ENCODE results near the gene EVC2. TPM values are rescaled to one million over a fixed set of nuclear protein-coding genes. Genes with fewer than 3 reads are reported as not detected.

The EVC2 gene
- total RNA-seq, 3 donors from 2014 or later: 16.0 to 19.5 (median 17.7) TPM

DNA sequence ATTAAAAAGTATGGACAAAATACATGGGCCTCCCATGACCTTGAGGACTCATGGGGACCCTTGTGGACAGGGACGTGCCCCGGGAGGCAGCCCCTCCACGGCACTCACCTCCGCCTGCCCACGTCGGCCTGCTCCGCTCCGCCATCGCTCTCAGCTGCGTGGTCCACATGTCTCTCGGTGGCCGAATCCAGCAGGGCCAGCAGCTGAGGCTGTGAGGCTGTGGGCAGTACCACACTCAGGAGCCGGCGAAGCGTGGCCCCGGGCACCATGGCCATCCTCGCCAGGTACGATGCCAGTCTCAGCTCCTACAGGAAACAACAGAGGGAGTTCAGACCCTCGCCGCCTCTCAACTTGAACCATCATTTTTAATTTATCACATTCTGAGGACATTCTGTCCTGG, 140.0 kb downstream of the EVC2 start:
- no peak for DNase-seq (ENCODE audit: low spot score in 2 of 2)
- TF ChIP-seq POLR2A (IDR thresholded peaks at IDR 0.05) (no peak), POLR2AphosphoS5 (IDR thresholded peaks at IDR 0.05) (no peak)
- TF ChIP-seq, protein P1, sequence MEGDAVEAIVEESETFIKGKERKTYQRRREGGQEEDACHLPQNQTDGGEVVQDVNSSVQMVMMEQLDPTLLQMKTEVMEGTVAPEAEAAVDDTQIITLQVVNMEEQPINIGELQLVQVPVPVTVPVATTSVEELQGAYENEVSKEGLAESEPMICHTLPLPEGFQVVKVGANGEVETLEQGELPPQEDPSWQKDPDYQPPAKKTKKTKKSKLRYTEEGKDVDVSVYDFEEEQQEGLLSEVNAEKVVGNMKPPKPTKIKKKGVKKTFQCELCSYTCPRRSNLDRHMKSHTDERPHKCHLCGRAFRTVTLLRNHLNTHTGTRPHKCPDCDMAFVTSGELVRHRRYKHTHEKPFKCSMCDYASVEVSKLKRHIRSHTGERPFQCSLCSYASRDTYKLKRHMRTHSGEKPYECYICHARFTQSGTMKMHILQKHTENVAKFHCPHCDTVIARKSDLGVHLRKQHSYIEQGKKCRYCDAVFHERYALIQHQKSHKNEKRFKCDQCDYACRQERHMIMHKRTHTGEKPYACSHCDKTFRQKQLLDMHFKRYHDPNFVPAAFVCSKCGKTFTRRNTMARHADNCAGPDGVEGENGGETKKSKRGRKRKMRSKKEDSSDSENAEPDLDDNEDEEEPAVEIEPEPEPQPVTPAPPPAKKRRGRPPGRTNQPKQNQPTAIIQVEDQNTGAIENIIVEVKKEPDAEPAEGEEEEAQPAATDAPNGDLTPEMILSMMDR (IDR thresholded peaks at IDR 0.05): no peak
- Histone ChIP-seq H3K9me3 (peaks cover 0 to 13% of the 10 kb centered on the region in 2 donors), H3K4me1 (peaks cover 0 to 6% of the 10 kb centered on the region in 2 donors), H3K27ac (no peak overlapping the region), H3K4me3 (no peak overlapping the region), H3K36me3 (peaks cover 1% of the 10 kb centered on the region), H3K27me3 (no peaks in the 10 kb centered on the region)
- intact Hi-C loops (cut with DNase I; ENCODE audit: low total_unique reads): no loop called here

DNA sequence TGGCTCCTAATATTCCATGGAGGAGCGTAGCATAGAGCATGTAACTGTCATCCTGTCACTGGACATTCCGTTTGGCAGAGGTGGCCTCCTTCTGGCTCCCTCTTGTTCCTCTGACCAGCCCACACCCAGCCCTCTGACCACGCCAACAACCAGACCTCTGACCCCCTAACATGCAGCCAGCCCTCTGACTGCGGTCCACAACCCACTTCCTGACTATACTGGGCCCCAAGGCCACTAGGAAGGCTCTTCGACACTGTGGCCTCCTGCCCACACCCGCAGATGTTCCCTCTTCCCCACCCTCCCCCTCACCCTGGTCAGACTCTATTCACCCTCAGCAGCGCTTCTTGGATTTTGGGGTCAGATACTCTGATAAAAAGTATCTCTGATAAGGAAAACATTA, 141.4 kb downstream of the EVC2 start:
- H3K36me3 ChIP-seq: no peaks in the 10 kb centered on the region
- no peak overlapping the region for H3K4me3 ChIP-seq
- TF ChIP-seq, protein P1 (IDR thresholded peaks at IDR 0.05): no peak
- TF ChIP-seq POLR2A (IDR thresholded peaks at IDR 0.05) (no peak), POLR2AphosphoS5 (IDR thresholded peaks at IDR 0.05) (no peak)
- peaks cover 0 to 6% of the 10 kb centered on the region in 2 donors for H3K4me1 ChIP-seq
- H3K27ac ChIP-seq: no peak overlapping the region
- no peaks in the 10 kb centered on the region for H3K9me3 ChIP-seq
- no peaks in the 10 kb centered on the region for H3K27me3 ChIP-seq
- intact Hi-C loops (cut with DNase I; ENCODE audit: low total_unique reads): no loop called here
- no peak for DNase-seq (ENCODE audit: low spot score in 2 of 2)

DNA sequence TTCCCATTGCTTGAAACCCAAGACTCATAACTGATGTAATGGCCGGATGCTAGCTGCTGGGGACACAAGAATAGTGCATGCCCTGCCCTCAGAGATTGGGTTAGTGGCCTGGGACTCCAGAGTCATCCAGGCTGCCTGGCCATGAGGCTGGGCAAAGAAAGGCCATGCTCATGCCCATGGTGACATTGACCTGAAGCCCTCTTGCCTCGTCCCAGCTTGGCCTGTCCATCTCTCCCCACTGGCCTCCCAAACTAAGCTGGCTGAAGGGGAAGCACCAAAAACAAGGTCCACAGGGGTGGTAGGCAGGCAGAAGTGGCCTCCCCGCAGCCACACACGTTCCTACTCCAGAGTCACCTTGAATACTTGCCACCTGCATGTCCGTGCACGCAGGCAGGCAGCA, 141.8 kb downstream of the EVC2 start:
- no peak for DNase-seq (ENCODE audit: low spot score in 2 of 2)
- intact Hi-C loops (cut with DNase I; ENCODE audit: low total_unique reads): no loop called here
- no peaks in the 10 kb centered on the region for H3K36me3 ChIP-seq
- H3K27me3 ChIP-seq: no peaks in the 10 kb centered on the region
- H3K4me1 ChIP-seq: peaks cover 0 to 1% of the 10 kb centered on the region in 2 donors
- TF ChIP-seq POLR2AphosphoS5 (IDR thresholded peaks at IDR 0.05): no peak
- TF ChIP-seq, protein P1 (IDR thresholded peaks at IDR 0.05): no peak
- TF ChIP-seq POLR2A (IDR thresholded peaks at IDR 0.05): no peak
- no peak overlapping the region for H3K4me3 ChIP-seq
- no peak overlapping the region for H3K27ac ChIP-seq
- no peaks in the 10 kb centered on the region for H3K9me3 ChIP-seq

DNA sequence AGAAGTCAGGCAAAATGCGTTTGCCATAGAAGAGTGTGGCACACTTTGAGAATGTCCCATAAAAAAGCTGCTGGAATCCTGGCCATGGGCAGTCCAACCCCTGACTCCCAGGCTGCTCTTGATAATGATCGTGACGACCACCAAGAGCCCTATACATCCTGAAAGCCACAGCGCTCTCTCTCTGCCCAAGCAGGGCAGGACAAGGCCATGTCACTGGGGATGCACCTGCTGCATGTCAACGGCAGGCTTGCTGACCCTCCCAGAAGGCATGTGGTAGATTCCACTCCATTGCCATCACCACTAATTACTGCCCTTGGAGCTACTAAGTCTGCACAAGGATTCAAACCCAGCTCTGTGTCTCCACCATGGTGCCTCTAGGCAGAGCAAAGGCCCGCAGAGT, 144.5 kb downstream of the EVC2 start:
- TF ChIP-seq, protein P1 (IDR thresholded peaks at IDR 0.05): no peak
- TF ChIP-seq POLR2AphosphoS5 (IDR thresholded peaks at IDR 0.05) (no peak), POLR2A (IDR thresholded peaks at IDR 0.05) (no peak)
- Histone ChIP-seq H3K9me3 (no peaks in the 10 kb centered on the region), H3K4me3 (no peak overlapping the region), H3K27ac (no peak overlapping the region), H3K27me3 (no peaks in the 10 kb centered on the region), H3K36me3 (no peaks in the 10 kb centered on the region), H3K4me1 (no peaks in the 10 kb centered on the region)
- intact Hi-C loops (cut with DNase I; ENCODE audit: low total_unique reads): no loop called here
- no peak for DNase-seq (ENCODE audit: low spot score in 2 of 2)

DNA sequence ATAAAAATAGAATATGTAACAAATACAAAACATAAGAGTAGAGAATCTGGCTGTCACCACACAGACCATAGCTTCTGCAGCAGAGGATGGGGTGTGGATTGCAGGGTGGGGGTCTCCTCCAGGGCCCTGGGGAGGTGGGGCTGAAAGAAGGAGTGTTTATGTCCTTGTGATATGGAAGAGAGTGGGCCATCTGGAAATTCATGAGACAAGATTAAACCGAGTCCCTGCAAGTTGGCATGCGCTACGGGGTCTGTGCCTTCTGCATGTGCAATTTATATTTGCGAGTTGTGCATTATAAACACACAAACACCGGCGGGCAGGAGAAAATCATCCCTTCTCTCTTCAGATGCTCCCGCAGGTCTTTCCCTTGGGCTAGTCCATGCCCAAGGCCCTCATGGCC, 145.9 kb downstream of the EVC2 start:
- intact Hi-C loops (cut with DNase I; ENCODE audit: low total_unique reads): no loop called here
- Histone ChIP-seq H3K9me3 (no peaks in the 10 kb centered on the region), H3K27me3 (no peaks in the 10 kb centered on the region), H3K36me3 (no peaks in the 10 kb centered on the region), H3K4me3 (no peak overlapping the region), H3K27ac (no peak overlapping the region), H3K4me1 (no peaks in the 10 kb centered on the region)
- DNase-seq (ENCODE audit: low spot score in 2 of 2): no peak
- TF ChIP-seq POLR2A (IDR thresholded peaks at IDR 0.05) (no peak), POLR2AphosphoS5 (IDR thresholded peaks at IDR 0.05) (no peak)
- TF ChIP-seq, protein P1 (IDR thresholded peaks at IDR 0.05): no peak
